ENCODE measurements around the gene MFSD2B.

The MFSD2B gene

DNA sequence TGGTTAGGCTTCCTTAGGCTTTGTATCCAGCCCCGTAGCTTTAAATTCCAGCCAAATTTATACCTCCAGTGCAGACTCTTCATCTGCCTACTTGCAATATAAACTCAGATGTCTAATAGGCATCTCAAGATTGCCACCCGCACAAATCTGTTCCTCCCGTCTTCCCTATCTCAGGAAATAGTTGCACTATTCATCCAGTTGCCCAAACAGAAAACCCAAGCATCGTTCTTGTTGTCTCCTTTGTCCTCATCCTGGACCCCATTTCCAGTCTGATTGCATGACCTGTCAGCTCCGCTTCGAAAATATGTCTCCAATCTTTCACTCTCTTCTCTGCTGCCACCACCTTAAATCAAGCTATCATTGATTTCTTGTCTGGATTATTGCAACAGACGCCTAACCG is 41.9 kb downstream of the MFSD2B start:
- DNase-seq = no peak

DNA sequence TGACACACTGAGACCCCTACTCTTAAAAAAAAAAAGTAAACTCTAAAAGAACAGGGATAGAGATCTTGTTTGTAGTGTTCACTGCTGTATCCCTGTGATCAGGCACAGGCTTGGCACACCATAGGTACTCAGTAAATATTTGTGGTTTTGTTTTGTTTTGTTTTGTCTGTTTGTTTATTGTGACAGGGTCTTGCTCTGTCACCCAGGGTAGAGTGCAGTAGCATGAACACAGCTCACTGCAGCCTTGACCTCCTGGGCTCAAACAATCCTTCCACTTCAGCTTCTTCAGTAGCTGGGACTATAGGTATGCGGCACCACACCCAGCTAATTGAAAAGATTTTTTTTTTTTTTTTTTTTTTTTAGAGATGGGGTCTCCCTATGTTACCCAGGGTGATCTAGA is 43.1 kb downstream of the MFSD2B start:
- DNase-seq = no peak

DNA sequence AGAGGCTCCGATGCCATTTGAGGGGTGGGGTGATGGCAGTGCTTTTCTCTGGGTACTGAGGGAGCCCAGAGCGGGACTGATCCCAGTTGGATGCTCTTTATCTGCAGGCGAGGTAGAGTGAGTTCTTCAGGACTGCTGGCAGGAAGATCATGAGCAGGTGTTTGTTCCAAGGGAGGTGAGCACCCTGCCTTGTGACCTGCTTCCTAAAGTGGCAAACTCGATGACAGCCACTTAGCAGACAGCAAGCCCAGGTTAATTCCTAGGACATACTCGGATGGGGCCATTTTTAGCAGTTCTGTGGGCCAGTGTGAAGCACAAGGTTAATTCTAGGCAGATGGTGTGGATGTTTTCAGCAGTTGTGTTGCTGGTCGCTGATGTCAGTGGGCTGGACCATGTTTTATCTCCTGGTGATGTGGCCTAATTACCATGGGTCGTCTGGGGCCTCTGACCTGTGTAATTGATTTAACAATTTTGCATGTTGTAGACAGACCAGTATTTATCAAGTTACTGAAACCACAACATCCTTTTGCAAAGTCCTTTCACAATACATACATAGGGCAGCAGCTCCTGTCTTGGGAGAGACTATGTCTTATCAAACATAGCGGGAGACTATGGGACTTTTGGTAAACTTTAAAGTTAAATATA is 44.6 kb downstream of the MFSD2B start:
- DNase-seq = no peak

DNA sequence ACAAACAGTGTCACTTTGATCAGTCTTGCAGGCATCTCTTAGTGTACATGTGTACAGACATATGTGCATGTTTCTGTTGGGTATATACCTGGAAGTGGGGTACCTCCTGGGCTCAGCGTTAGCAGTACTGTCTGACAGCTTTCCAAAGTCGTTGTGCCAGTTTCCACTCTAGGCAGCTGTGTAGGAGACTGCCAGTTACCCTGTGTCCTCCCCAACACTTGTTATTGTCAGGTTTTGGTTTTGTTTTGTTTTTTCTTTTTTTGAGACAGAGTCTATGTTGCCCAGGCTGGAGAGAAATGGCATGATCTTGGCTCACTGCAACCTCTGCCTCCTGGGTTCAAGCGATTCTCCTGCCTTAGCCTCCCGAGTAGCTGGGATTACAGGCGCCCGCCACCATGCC is 45.9 kb downstream of the MFSD2B start:
- no peak for DNase-seq

DNA sequence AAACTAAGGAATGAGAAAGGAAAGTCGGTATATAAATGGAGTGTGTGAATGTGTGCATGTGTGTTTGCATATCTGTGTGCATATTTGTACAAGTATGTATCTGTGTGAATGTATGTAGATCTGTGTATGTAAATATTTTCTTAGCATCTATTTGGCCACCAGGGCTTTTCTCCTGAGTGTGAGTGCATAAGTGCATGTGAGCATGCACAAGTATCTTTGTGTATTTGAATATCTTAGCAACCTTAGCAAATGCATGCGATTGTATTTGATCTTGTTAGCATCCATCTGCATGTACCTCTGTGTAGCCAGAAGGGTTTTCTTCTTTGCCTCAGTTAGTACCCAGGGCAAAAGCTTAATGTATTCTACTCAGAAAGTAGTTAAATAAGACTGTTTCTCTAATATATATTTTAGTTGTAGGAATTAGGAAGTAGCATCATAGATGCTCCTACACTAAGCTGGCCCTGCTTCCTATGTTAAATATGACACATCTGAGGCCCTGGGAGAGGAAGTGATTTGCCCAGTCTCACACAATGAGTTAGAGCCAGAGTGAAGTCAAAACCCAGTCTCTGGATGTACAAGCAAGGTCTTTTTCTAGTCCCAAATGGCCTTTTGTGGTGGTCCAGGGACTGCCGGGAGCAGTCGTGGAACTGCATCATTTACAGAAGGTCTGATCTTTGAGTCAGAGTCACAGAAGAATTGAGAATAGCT is 48.8 kb downstream of the MFSD2B start:
- no peak for DNase-seq

DNA sequence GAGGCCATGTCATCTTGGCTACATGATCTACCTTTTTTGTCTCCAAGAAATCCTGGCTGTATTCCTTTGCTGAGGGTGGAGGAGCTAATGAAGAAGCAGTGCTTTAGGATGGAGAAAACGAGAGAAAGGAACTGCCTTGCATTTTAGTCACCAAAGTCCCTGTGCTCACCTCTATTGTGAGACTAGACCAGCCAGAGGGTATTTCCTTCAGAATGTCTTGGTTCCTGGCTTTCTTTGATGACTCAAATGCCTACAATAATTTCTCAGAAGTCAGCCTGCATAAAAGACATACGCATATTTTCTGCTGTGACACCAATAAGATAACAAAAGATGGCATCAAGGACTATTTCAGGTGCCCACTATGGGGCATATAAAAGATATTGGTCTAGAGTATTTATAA is 55.5 kb downstream of the MFSD2B start:
- no peak for DNase-seq

DNA sequence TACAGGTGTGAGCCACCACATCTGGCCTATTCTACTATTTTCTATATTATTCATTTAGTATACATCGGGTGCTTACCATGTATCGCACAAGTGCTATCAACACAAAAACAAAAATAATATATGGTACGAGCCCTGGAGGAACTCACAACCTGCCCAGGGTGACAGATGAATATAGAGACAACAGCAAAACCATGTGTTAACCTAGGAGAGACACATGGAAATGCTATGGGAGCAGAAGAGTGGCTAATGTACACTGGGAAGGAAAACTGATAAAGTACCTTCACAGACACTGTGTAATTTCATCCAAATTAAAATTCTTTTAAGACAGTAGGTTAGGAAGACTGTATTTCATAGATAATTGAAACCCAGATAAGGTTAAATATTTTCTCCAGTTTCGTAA is 62.4 kb downstream of the MFSD2B start:
- DNase-seq = no peak

DNA sequence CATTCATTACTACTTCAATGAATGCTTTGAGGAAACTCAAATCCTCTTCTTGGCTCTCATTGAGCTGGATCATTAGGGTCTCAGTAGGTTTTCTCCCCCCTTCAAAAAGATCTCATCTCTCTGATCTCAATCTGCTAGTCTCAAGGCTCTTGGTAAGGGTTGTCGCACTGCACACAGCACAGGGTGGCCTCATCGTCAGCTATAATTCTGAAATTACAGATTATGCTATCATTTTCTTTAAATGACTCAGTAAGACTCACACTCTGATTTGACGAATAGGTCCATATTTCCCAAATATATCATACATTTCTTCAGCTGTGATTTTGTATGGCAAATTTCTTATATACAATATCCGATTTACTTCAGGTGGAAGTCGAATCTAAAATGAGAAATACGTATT is 63.9 kb downstream of the MFSD2B start:
- no peak for DNase-seq

DNA sequence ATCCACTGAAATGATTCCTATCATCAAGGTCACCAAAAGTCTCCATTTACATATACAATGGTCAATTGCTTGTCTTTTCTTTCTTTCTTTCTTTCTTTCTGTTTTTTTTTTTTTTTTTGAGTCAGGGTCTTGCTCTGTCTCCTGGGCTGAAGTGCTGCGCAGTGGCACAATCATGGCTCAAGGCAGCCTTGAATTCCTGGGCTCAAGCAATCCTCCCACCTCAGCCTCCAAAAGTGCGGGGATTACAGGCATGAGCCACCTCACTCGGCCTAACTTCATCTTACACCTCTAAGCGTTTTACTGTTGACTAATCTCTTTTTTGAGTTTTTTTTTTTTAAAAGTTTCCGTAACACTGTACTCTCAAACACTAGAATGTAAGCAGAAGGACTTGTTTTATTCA is 65.4 kb downstream of the MFSD2B start:
- DNase-seq = no peak
